Measurements from ENCODE around the gene KHDRBS2. TPM values are rescaled to one million over a fixed set of nuclear protein-coding genes. Genes with fewer than 3 reads are reported as not detected.

The KHDRBS2 gene
- total RNA-seq, 3 donors from 2014 or later, result 0.16 TPM; not detected in 2

DNA sequence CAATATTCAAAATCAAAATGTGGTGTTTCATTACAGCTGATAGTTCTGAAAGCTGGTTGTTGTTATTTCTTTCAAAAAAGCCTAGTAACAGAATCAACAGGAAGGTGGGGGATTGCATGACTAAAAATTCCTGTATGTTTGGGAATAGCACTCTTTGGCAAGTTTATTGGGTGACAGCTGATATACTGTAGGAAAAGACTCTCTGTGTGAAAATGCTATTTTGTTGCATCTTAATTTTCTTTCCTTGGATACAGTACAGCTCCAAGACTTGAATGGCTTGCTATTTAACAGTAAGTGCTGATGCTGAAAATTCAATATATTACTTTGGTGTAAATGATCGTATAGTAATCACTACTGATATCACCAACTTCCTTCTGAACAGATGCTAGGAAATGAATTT is 336.1 kb downstream of the KHDRBS2 start:
- TF ChIP-seq, protein P1, sequence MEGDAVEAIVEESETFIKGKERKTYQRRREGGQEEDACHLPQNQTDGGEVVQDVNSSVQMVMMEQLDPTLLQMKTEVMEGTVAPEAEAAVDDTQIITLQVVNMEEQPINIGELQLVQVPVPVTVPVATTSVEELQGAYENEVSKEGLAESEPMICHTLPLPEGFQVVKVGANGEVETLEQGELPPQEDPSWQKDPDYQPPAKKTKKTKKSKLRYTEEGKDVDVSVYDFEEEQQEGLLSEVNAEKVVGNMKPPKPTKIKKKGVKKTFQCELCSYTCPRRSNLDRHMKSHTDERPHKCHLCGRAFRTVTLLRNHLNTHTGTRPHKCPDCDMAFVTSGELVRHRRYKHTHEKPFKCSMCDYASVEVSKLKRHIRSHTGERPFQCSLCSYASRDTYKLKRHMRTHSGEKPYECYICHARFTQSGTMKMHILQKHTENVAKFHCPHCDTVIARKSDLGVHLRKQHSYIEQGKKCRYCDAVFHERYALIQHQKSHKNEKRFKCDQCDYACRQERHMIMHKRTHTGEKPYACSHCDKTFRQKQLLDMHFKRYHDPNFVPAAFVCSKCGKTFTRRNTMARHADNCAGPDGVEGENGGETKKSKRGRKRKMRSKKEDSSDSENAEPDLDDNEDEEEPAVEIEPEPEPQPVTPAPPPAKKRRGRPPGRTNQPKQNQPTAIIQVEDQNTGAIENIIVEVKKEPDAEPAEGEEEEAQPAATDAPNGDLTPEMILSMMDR (IDR thresholded peaks at IDR 0.05), result no peak
- TF ChIP-seq POLR2A (IDR thresholded peaks at IDR 0.05) (no peak), POLR2AphosphoS5 (IDR thresholded peaks at IDR 0.05) (no peak)
- intact Hi-C loops (cut with DNase I; ENCODE audit: low total_unique reads), result no loop called here
- H3K27me3 ChIP-seq, result no peaks in the 10 kb centered on the region
- no peaks in the 10 kb centered on the region for H3K4me1 ChIP-seq
- DNase-seq (ENCODE audit: low spot score in 2 of 2), result no peak
- H3K4me3 ChIP-seq, result no peak overlapping the region
- no peaks in the 10 kb centered on the region for H3K9me3 ChIP-seq
- H3K36me3 ChIP-seq, result no peaks in the 10 kb centered on the region
- no peak overlapping the region for H3K27ac ChIP-seq

DNA sequence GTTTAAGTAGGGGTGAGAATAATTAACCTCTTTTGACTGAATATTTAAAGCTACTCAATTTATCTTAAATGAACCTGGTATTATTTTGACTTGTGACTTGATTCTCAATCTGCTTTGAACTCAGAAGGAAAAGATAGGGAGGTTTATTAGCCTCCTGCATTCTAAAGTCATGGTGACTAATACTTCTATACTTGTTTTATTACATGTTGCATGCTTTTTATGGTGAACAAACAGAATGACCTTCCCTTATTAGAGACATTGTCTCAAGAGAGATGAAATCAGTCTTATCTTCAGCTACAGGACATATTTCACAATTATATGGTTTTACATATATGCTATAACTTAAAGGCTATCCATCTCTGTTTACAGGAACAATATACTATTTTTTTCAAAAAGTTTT is 336.9 kb downstream of the KHDRBS2 start:
- intact Hi-C loops (cut with DNase I; ENCODE audit: low total_unique reads), result no loop called here
- Histone ChIP-seq H3K27ac (no peak overlapping the region), H3K27me3 (no peaks in the 10 kb centered on the region), H3K9me3 (no peaks in the 10 kb centered on the region), H3K36me3 (no peaks in the 10 kb centered on the region), H3K4me1 (no peaks in the 10 kb centered on the region), H3K4me3 (no peak overlapping the region)
- DNase-seq (ENCODE audit: low spot score in 2 of 2), result no peak
- TF ChIP-seq, protein P1 (IDR thresholded peaks at IDR 0.05), result no peak
- TF ChIP-seq POLR2A (IDR thresholded peaks at IDR 0.05) (no peak), POLR2AphosphoS5 (IDR thresholded peaks at IDR 0.05) (no peak)

DNA sequence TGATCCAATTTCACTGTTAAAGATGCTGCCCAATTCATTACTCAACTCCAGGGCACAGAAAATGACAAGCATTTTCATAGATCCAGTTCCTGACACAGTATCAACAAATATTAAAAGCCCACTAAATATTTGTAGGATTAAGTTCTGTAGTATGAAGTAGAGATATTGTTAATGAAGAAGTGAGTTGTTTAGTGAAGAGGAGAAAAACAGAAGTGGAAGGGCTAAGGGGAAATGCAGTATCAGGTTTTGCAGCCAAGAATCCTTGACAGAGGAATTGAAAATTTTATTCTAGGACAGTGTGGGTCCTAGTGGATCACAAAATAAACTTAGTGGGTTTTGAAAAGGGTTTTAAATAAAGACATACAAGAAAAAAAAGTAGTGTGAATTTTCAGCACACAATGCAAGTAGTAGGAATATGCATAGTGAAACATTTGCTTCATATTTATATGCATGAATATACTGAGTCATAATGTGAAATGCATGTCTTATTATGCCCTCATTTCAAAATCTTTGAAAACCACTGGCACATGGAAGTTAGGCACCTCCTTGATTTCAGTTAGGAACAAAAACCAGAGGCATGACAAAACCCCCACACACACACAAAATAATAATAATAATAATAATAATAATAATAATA is 338.6 kb downstream of the KHDRBS2 start:
- Histone ChIP-seq H3K9me3 (no peaks in the 10 kb centered on the region), H3K4me3 (no peak overlapping the region), H3K27me3 (no peaks in the 10 kb centered on the region), H3K4me1 (no peaks in the 10 kb centered on the region), H3K27ac (no peak overlapping the region), H3K36me3 (no peaks in the 10 kb centered on the region)
- TF ChIP-seq POLR2AphosphoS5 (IDR thresholded peaks at IDR 0.05) (no peak), POLR2A (IDR thresholded peaks at IDR 0.05) (no peak)
- TF ChIP-seq, protein P1 (IDR thresholded peaks at IDR 0.05), result no peak
- DNase-seq (ENCODE audit: low spot score in 2 of 2), result no peak
- intact Hi-C loops (cut with DNase I; ENCODE audit: low total_unique reads), result no loop called here

DNA sequence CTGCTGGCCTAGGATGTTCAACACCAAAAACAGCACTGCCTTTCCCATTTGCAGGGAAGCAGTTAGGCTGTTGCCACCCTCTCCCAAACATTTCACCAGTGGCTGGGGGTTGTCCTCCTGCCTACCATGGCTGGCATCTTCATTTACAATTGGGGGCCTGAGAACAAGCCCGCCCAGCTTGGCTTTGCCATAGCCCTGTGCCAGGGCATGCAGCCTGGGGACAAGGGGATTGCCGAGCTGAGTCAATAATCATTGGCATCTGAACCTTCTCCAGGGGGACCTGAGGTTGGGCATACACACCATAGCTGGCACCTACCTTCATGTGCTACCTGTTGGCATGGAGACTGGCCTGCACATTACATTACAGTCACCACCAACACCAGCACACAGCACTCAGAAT is 345.1 kb downstream of the KHDRBS2 start:
- DNase-seq (ENCODE audit: low spot score in 2 of 2), result no peak
- intact Hi-C loops (cut with DNase I; ENCODE audit: low total_unique reads), result no loop called here
- TF ChIP-seq, protein P1 (IDR thresholded peaks at IDR 0.05), result no peak
- no peak for TF ChIP-seq POLR2AphosphoS5 (IDR thresholded peaks at IDR 0.05)
- TF ChIP-seq POLR2A (IDR thresholded peaks at IDR 0.05), result no peak
- H3K27me3 ChIP-seq, result no peaks in the 10 kb centered on the region
- no peaks in the 10 kb centered on the region for H3K9me3 ChIP-seq
- no peaks in the 10 kb centered on the region for H3K4me1 ChIP-seq
- no peak overlapping the region for H3K4me3 ChIP-seq
- no peaks in the 10 kb centered on the region for H3K36me3 ChIP-seq
- H3K27ac ChIP-seq, result no peak overlapping the region

DNA sequence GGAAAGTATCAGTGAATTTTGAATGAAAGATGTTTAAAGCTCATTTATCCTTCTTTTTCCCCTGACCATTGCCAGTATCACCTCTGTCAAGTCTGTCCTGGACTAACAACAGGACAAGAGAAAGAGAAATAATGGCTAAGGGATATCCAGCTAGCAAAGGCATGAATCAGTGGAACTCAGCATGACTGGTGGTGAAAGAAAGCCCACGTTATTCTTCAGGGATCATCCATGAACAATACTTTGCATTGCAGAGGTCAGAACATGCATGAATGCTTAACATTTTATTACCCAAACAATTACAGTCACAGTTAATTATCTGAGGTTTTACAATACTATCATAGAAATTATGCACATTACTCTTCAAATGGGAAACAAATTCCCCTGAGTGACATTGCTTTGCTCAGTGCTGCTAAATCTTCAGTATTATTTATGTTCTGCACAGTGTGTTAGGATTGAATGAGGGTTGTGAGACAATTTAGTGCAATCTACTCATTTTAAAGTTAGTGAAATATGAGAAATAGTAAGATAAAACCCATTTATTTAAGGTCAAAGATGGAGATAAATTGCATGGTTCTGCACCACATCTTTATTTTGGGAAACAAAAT is 350.7 kb downstream of the KHDRBS2 start:
- Histone ChIP-seq H3K4me1 (no peaks in the 10 kb centered on the region), H3K36me3 (no peaks in the 10 kb centered on the region), H3K27me3 (no peaks in the 10 kb centered on the region), H3K27ac (no peak overlapping the region), H3K4me3 (no peak overlapping the region), H3K9me3 (peaks cover 0 to 5% of the 10 kb centered on the region in 2 donors)
- intact Hi-C loops (cut with DNase I; ENCODE audit: low total_unique reads), result no loop called here
- TF ChIP-seq POLR2AphosphoS5 (IDR thresholded peaks at IDR 0.05), result no peak
- TF ChIP-seq, protein P1 (IDR thresholded peaks at IDR 0.05), result no peak
- no peak for TF ChIP-seq POLR2A (IDR thresholded peaks at IDR 0.05)
- no peak for DNase-seq (ENCODE audit: low spot score in 2 of 2)

Data from breast epithelium (tissue), 4 donors.